ENCODE data around the gene FBXO46. TPM values are rescaled to one million over a fixed set of nuclear protein-coding genes. Genes with fewer than 3 reads are reported as not detected.
A peak's percentile ranks its signal among the peaks of the same experiment; 100 is the strongest.

The FBXO46 gene
- total and polyA plus RNA-seq, 2 of the 13 experiments (the other 11 are each of a cell fraction or from before 2014, with no cell fraction given), result 6.2 to 6.4 TPM

- TF ChIP-seq ZEB1 (IDR thresholded peaks at IDR 0.05; ENCODE audit: insufficient replicate concordance, low read depth), result no peak
- TF ChIP-seq MTA1 (CRISPR knock-in tag; IDR thresholded peaks at IDR 0.05; ENCODE audit: borderline replicate concordance), result peak; percentile 34; the same call in 1 of the 2 replicates
- TF ChIP-seq FOXM1 (CRISPR knock-in tag; IDR thresholded peaks at IDR 0.05), result no peak
- no peak; the same call in 1 of the 2 replicates for TF ChIP-seq MTF2 (CRISPR knock-in tag; IDR thresholded peaks at IDR 0.05; ENCODE audit: borderline replicate concordance)
- TF ChIP-seq PHF8 (CRISPR knock-in tag; IDR thresholded peaks at IDR 0.05), result peak; percentile 62
- TF ChIP-seq AHR (CRISPR knock-in tag; IDR thresholded peaks at IDR 0.05), result no peak; the same call in 1 of the 2 replicates
- TF ChIP-seq KDM1A (CRISPR knock-in tag; IDR thresholded peaks at IDR 0.05), result no peak
- peak; percentile 86; the same call in 1 of the 2 replicates for TF ChIP-seq MYC (CRISPR knock-in tag; IDR thresholded peaks at IDR 0.05; ENCODE audit: borderline replicate concordance)
- TF ChIP-seq THYN1 (CRISPR knock-in tag; IDR thresholded peaks at IDR 0.05; ENCODE audit: borderline replicate concordance, low read depth), result no peak
- no peak for TF ChIP-seq HIVEP1 (CRISPR knock-in tag; IDR thresholded peaks at IDR 0.05)
- TF ChIP-seq, protein P1, sequence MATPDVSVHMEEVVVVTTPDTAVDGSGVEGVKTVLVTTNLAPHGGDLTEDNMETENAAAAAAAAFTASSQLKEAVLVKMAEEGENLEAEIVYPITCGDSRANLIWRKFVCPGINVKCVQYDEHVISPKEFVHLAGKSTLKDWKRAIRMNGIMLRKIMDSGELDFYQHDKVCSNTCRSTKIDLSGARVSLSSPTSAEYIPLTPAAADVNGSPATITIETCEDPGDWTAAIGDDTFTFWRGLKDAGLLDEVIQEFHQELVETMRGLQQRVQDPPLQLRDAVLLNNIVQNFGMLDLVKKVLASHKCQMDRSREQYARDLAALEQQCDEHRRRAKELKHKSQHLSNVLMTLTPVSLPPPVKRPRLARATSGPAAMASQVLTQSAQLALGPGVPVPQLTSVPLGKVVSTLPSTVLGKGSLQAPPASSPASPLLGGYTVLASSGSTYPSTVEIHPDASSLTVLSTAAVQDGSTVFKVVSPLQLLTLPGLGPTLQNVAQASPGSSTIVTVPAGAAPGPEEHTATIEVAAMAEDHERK (CRISPR knock-in tag; IDR thresholded peaks at IDR 0.05; ENCODE audit: low read depth), result no peak
- TF ChIP-seq SP4 (CRISPR knock-in tag; IDR thresholded peaks at IDR 0.05), result peak; percentile 40; the same call in 1 of the 2 replicates
- TF ChIP-seq FOSL2 (CRISPR knock-in tag; IDR thresholded peaks at IDR 0.05), result no peak
- TF ChIP-seq ZNF878 (CRISPR knock-in tag; IDR thresholded peaks at IDR 0.05), result no peak
- TF ChIP-seq ZSCAN25 (CRISPR knock-in tag; IDR thresholded peaks at IDR 0.05), result no peak
- TF ChIP-seq, protein P2, sequence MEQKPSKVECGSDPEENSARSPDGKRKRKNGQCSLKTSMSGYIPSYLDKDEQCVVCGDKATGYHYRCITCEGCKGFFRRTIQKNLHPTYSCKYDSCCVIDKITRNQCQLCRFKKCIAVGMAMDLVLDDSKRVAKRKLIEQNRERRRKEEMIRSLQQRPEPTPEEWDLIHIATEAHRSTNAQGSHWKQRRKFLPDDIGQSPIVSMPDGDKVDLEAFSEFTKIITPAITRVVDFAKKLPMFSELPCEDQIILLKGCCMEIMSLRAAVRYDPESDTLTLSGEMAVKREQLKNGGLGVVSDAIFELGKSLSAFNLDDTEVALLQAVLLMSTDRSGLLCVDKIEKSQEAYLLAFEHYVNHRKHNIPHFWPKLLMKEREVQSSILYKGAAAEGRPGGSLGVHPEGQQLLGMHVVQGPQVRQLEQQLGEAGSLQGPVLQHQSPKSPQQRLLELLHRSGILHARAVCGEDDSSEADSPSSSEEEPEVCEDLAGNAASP (CRISPR knock-in tag; IDR thresholded peaks at IDR 0.05; ENCODE audit: borderline replicate concordance), result no peak
- 0 out of 2 replicates have a peak, but pooled peaks have one; percentile 3 for TF ChIP-seq STAG1 (CRISPR knock-in tag; IDR thresholded peaks at IDR 0.05)
- TF ChIP-seq, protein P3, sequence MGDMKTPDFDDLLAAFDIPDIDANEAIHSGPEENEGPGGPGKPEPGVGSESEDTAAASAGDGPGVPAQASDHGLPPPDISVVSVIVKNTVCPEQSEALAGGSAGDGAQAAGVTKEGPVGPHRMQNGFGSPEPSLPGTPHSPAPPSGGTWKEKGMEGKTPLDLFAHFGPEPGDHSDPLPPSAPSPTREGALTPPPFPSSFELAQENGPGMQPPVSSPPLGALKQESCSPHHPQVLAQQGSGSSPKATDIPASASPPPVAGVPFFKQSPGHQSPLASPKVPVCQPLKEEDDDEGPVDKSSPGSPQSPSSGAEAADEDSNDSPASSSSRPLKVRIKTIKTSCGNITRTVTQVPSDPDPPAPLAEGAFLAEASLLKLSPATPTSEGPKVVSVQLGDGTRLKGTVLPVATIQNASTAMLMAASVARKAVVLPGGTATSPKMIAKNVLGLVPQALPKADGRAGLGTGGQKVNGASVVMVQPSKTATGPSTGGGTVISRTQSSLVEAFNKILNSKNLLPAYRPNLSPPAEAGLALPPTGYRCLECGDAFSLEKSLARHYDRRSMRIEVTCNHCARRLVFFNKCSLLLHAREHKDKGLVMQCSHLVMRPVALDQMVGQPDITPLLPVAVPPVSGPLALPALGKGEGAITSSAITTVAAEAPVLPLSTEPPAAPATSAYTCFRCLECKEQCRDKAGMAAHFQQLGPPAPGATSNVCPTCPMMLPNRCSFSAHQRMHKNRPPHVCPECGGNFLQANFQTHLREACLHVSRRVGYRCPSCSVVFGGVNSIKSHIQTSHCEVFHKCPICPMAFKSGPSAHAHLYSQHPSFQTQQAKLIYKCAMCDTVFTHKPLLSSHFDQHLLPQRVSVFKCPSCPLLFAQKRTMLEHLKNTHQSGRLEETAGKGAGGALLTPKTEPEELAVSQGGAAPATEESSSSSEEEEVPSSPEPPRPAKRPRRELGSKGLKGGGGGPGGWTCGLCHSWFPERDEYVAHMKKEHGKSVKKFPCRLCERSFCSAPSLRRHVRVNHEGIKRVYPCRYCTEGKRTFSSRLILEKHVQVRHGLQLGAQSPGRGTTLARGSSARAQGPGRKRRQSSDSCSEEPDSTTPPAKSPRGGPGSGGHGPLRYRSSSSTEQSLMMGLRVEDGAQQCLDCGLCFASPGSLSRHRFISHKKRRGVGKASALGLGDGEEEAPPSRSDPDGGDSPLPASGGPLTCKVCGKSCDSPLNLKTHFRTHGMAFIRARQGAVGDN (CRISPR knock-in tag; IDR thresholded peaks at IDR 0.05), result peak; percentile 74
- TF ChIP-seq ZNF616 (CRISPR knock-in tag; IDR thresholded peaks at IDR 0.05; ENCODE audit: low read depth), result no peak
- no peak for TF ChIP-seq KLF9 (CRISPR knock-in tag; IDR thresholded peaks at IDR 0.05; ENCODE audit: low read depth)
- TF ChIP-seq HOXA7 (CRISPR knock-in tag; IDR thresholded peaks at IDR 0.05), result no peak
- no peak for TF ChIP-seq MIXL1 (CRISPR knock-in tag; IDR thresholded peaks at IDR 0.05)
- TF ChIP-seq MAX (IDR thresholded peaks at IDR 0.05), result peak; percentile 88
- TF ChIP-seq TCF7 (IDR thresholded peaks at IDR 0.05; ENCODE audit: low read depth), result no peak
These were observed 37.4 kb upstream of the FBXO46 start (continued) for GRCh38 chr19:45767881-45768654.
